H1 (cell line): ENCODE results near the gene PPP1R13B. TPM values are rescaled to one million over a fixed set of nuclear protein-coding genes. Genes with fewer than 3 reads are reported as not detected.

Experiments
- CTCF ChIA-PET: fragments of 300-600 bp; sonication (Branson Sonifier 250); formaldehyde crosslinking; loops from one replicate; lab custom pipeline; 2021; ENCODE audit not compliant: partially characterized antibody; lab: Charles Lee
- POLR2A ChIA-PET: fragments of 300-600 bp; sonication (Branson Sonifier 250); formaldehyde crosslinking; loops from one replicate; lab custom pipeline; 2021; ENCODE audit warnings: inconsistent platforms; ENCODE audit not compliant: partially characterized antibody; lab: Charles Lee
- DNase-seq, 2 experiments: peaks; one replicate each; pipeline versions ENCODE4 v3.0.0 to v3.0.0-alpha.2; 2010 to 2022; ENCODE audit warnings: low spot score in 2 of 2, low read depth in 1 of 2, mixed read lengths in 1 of 2
- FAIRE-seq: peaks from 2 replicates; lab custom pipeline; 2011; peaks lifted over from hg19 to GRCh38; lab: Jason Lieb, UNC
- H2AFZ ChIP-seq: 2 replicates; pipeline ENCODE4 v1.8.1; 2012; ENCODE audit warnings: low read length, inconsistent platforms
- H2AK5ac ChIP-seq: 2 replicates; pipeline ENCODE4 v1.6.1; 2013; ENCODE audit warnings: low read depth, low read length
- H2BK120ac ChIP-seq: replicated peaks from 2 replicates; pipeline ENCODE3; 2013; ENCODE audit warnings: low read depth, low read length, inconsistent platforms
- H2BK12ac ChIP-seq: 2 replicates; pipeline ENCODE4 v1.6.1; 2013; ENCODE audit warnings: low read depth, low read length
- H2BK15ac ChIP-seq: 2 replicates; pipeline ENCODE4 v1.6.1; 2013; ENCODE audit warnings: low read length
- H2BK20ac ChIP-seq: 2 replicates; pipeline ENCODE4 v1.6.1; 2013; ENCODE audit warnings: low read length
- H2BK5ac ChIP-seq: 2 replicates; pipeline ENCODE4 v1.6.1; 2013; ENCODE audit warnings: low read depth, low read length
- H3K14ac ChIP-seq: 2 replicates; pipeline ENCODE4 v1.6.1; 2013; ENCODE audit warnings: inconsistent platforms; ENCODE audit not compliant: insufficient read length
- H3K18ac ChIP-seq: 2 replicates; pipeline ENCODE4 v1.6.1; 2013; ENCODE audit warnings: low read length; ENCODE audit errors: extremely low read depth
- H3K23ac ChIP-seq: 2 replicates; pipeline ENCODE4 v1.6.1; 2013; ENCODE audit warnings: inconsistent platforms; ENCODE audit not compliant: insufficient read length
- H3K23me2 ChIP-seq: 2 replicates; pipeline ENCODE4 v1.6.1; 2013; ENCODE audit warnings: low read depth, low read length
- H3K27ac ChIP-seq: 2 replicates; pipeline ENCODE4 v1.6.1; 2011; ENCODE audit warnings: low read depth, low read length, inconsistent platforms
- H3K27me3 ChIP-seq, 4 experiments: replicated peaks in 1 of 4; 1 replicate in 1 of 4; 2 replicates in 3 of 4; pipeline versions ENCODE4 v1.6.1 to v1.8.1; 2011 to 2013; ENCODE audit warnings: low read length in 3 of 4, mild to moderate bottlenecking in 3 of 4, inconsistent platforms in 2 of 4, mixed read lengths in 2 of 4, moderate library complexity in 1 of 4; ENCODE audit not compliant: control insufficient read depth in 3 of 4, insufficient read depth in 3 of 4; ENCODE audit errors: extremely low read depth in 1 of 4
- H3K36me3 ChIP-seq, 4 experiments: 2 replicates each; pipeline versions ENCODE4 v1.6.1 to v1.8.1; 2011 to 2013; ENCODE audit warnings: mild to moderate bottlenecking in 4 of 4, low read length in 3 of 4, moderate library complexity in 2 of 4, control low read depth in 1 of 4, inconsistent platforms in 1 of 4; ENCODE audit not compliant: insufficient read depth in 4 of 4, control insufficient read depth in 2 of 4
- H3K4ac ChIP-seq: replicated peaks from 2 replicates; pipeline ENCODE3; 2013; ENCODE audit warnings: low read length, low read depth, mixed read lengths, inconsistent platforms; ENCODE audit not compliant: insufficient read length
- H3K4me1 ChIP-seq, 4 experiments: replicated peaks in 1 of 4; 1 replicate in 1 of 4; 2 replicates in 3 of 4; pipeline versions ENCODE4 v1.6.1 to v1.8.1; 2011 to 2013; ENCODE audit warnings: low read length in 3 of 4, inconsistent platforms in 2 of 4, mixed read lengths in 1 of 4; ENCODE audit not compliant: insufficient read depth in 4 of 4, control insufficient read depth in 3 of 4
- H3K4me2 ChIP-seq, 2 experiments: 2 replicates each; pipeline versions ENCODE4 v1.6.1 to v1.8.1; 2011 to 2013; ENCODE audit warnings: low read depth in 2 of 2, low read length in 2 of 2, control low read depth in 1 of 2, inconsistent platforms in 1 of 2, mild to moderate bottlenecking in 1 of 2; ENCODE audit not compliant: insufficient read depth in 1 of 2
- H3K4me3 ChIP-seq, 4 experiments: fragments of 200-600, 300-600 bp in 1 of 4; sonication (generic), shearing (Covaris generic), sonication (Bioruptor Twin) in 1 of 4; 2 replicates each; pipeline versions ENCODE4 v1.5.1 to v1.8.1; 2011 to 2016; ENCODE audit warnings: low read length in 4 of 4, low read depth in 3 of 4, control low read depth in 2 of 4, inconsistent platforms in 2 of 4, mild to moderate bottlenecking in 2 of 4, mixed read lengths in 1 of 4, moderate library complexity in 1 of 4; ENCODE audit not compliant: insufficient read depth in 2 of 4; ENCODE audit errors: extremely low read depth in 1 of 4
- H3K56ac ChIP-seq: replicated peaks from 2 replicates; pipeline ENCODE3; 2013; ENCODE audit warnings: low read depth, mild to moderate bottlenecking, mixed read lengths, low read length, inconsistent platforms; ENCODE audit not compliant: insufficient read length
- H3K79me1 ChIP-seq: 2 replicates; pipeline ENCODE4 v1.6.1; 2013; ENCODE audit warnings: low read depth, low read length, control low read depth
- H3K79me2 ChIP-seq, 2 experiments: 2 replicates each; pipeline versions ENCODE4 v1.6.1 to v1.8.1; 2012 to 2013; ENCODE audit warnings: low read length in 2 of 2, mild to moderate bottlenecking in 2 of 2, inconsistent platforms in 1 of 2; ENCODE audit not compliant: insufficient read depth in 2 of 2, control insufficient read depth in 1 of 2
- H3K9ac ChIP-seq, 4 experiments: replicated peaks in 1 of 4; 1 replicate in 1 of 4; 2 replicates in 3 of 4; pipeline versions ENCODE4 v1.6.1 to v1.8.1; 2011 to 2013; ENCODE audit warnings: low read depth in 3 of 4, low read length in 3 of 4, control low read depth in 2 of 4, mild to moderate bottlenecking in 2 of 4, moderate library complexity in 2 of 4, inconsistent platforms in 1 of 4; ENCODE audit errors: extremely low read depth in 1 of 4
- H3K9me3 ChIP-seq, 2 experiments: 2 replicates each; pipeline versions ENCODE4 v1.6.1 to v1.8.1; 2012 to 2013; ENCODE audit warnings: mild to moderate bottlenecking in 2 of 2, moderate library complexity in 2 of 2, control low read depth in 1 of 2, inconsistent platforms in 1 of 2, low read depth in 1 of 2, low read length in 1 of 2, mixed read lengths in 1 of 2; ENCODE audit not compliant: insufficient read depth in 2 of 2
- H4K20me1 ChIP-seq, 2 experiments: replicated peaks in 1 of 2; 2 replicates each; pipeline versions ENCODE3 to v1.8.1; 2011 to 2013; ENCODE audit warnings: inconsistent platforms in 2 of 2, low read length in 2 of 2, mild to moderate bottlenecking in 1 of 2; ENCODE audit not compliant: insufficient read depth in 2 of 2, control insufficient read depth in 1 of 2
- H4K5ac ChIP-seq: 2 replicates; pipeline ENCODE4 v1.6.1; 2013; ENCODE audit warnings: low read length, low read depth, mixed read lengths, inconsistent platforms; ENCODE audit not compliant: insufficient read length
- H4K8ac ChIP-seq: 2 replicates; pipeline ENCODE4 v1.8.0; 2013; ENCODE audit warnings: mild to moderate bottlenecking, moderate library complexity, low read length, inconsistent platforms; ENCODE audit not compliant: insufficient read depth; ENCODE audit errors: extremely low read depth
- H4K91ac ChIP-seq: replicated peaks from 2 replicates; pipeline ENCODE3; 2013; ENCODE audit warnings: low read length, mixed read lengths, inconsistent platforms; ENCODE audit not compliant: insufficient read length
- CBX8 ChIP-seq: fragments of 300-800, 300-1000 bp; sonication (generic); IDR thresholded peaks from 2 replicates; pipeline ENCODE4 v1.7.1; 2016; ENCODE audit warnings: low read depth, low read length, borderline replicate concordance
- ZNF274 ChIP-seq: IDR thresholded peaks from 2 replicates; pipeline ENCODE4 v1.7.0; 2012; ENCODE audit warnings: low read length, borderline replicate concordance; ENCODE audit errors: extremely low read depth
- WGBS, 2 experiments: shearing (Covaris generic) in 1 of 2; methylation state at CpG; one replicate each; pipeline versions ENCODE4 v1.1.6 to v1.1.7; 2013 to 2015; ENCODE audit warnings: low lambda C conversion rate in 2 of 2, mixed read lengths in 2 of 2, inconsistent platforms in 1 of 2, low coverage in 1 of 2, missing lambda C conversion rate in 1 of 2; ENCODE audit not compliant: insufficient replicate concordance in 2 of 2, insufficient coverage in 1 of 2, insufficient read length in 1 of 2; ENCODE audit errors: extremely low coverage in 1 of 2, missing lambda C conversion rate in 1 of 2; 5-methylcytosine and 5-hydroxymethylcytosine counted together
- polyA plus RNA-seq, 7 experiments: library from polyadenylated mRNA; depleted of rRNA in 3 of 7; stranded (reverse) in 5 of 7; unstranded in 2 of 7; fragments of >200 nt in 5 of 7; fragments of 200-250 nt in 2 of 7; gene quantifications; 1 replicate in 5 of 7; 2 replicates in 1 of 7; 4 replicates in 1 of 7; pipeline versions ENCODE4 v1.2.1 to v1.2.3, GENCODE V29; 2011 to 2013; ENCODE audit warnings: missing spikeins in 2 of 7, mixed read lengths in 2 of 7
- total RNA-seq: library from RNA; stranded (reverse); fragmentation: NEBNext Ultra II Directional; extraction: Animal tissue kit (Norgen Biotek cat#: 25700); gene quantifications from 2 replicates; pipeline ENCODE4 v1.2.1, GENCODE V29; 2021

Gene PPP1R13B
- total and polyA plus RNA-seq, 2 of the 8 experiments (the other 6 are each of a cell fraction or from before 2014, with no cell fraction given), result 2.6 to 8.9 TPM

GRCh38 chr14:103696070-103696402, 151.3 kb downstream of the PPP1R13B start:
- no peak overlapping the region for H2BK120ac ChIP-seq
- peaks cover 10 to 27% of the 10 kb centered on the region in 2 experiments for H4K20me1 ChIP-seq
- H3K4me1 ChIP-seq, result peaks cover 0 to 2% (median 0%) of the 10 kb centered on the region in 4 experiments; a peak in 2 of 7 replicates
- peaks cover 8% of the 10 kb centered on the region; the same call in 1 of the 2 replicates for H3K79me1 ChIP-seq
- H3K27me3 ChIP-seq, result no peaks in the 10 kb centered on the region
- no peak overlapping the region for H3K9ac ChIP-seq
- H2BK20ac ChIP-seq, result no peak overlapping the region
- no peak overlapping the region for H3K18ac ChIP-seq
- no peaks in the 10 kb centered on the region for H3K9me3 ChIP-seq
- no peaks in the 10 kb centered on the region for H3K23me2 ChIP-seq
- ChIA-PET CTCF (interaction anchor here (1.1 to 2.1 kb wide), 3 partner anchors 10 to 17 kb away, joined by 4 to 9 read pairs (median 5); no protein-coding TSS in a partner anchor), POLR2A (interaction anchor here (1.3 to 8.8 kb wide), 4 partner anchors 8 to 19 kb away, joined by 3 to 74 read pairs (median 4); partner anchors contain the start of genes XRCC3 and ZFYVE21)
- no peak for FAIRE-seq
- no peak overlapping the region for H3K23ac ChIP-seq
- no peak overlapping the region for H3K4me2 ChIP-seq
- H4K5ac ChIP-seq, result no peak overlapping the region
- no peak for DNase-seq
- no peak overlapping the region for H3K14ac ChIP-seq
- no peak overlapping the region for H2BK12ac ChIP-seq
- no peak overlapping the region for H2BK5ac ChIP-seq
- no peak overlapping the region for H3K4ac ChIP-seq
- H3K56ac ChIP-seq, result no peak overlapping the region
- H3K4me3 ChIP-seq, result no peak overlapping the region
- H2BK15ac ChIP-seq, result no peak overlapping the region
- no peak overlapping the region for H4K8ac ChIP-seq
- no peak overlapping the region for H3K27ac ChIP-seq
- peaks cover 7 to 37% (median 15%) of the 10 kb centered on the region in 4 experiments; a peak in 6 of 8 replicates for H3K36me3 ChIP-seq
- no peaks in the 10 kb centered on the region; a peak in 1 of 4 replicates for H3K79me2 ChIP-seq
- WGBS, 2 experiments, result 94% methylated on average over 12 of the region's 13 CpGs; no CpG with 5 or more reads in 1 of the 2 experiments
- no peak overlapping the region for H2AK5ac ChIP-seq
- no peak overlapping the region for H2AFZ ChIP-seq
- no peak overlapping the region for H4K91ac ChIP-seq
- TF ChIP-seq CBX8, result no peak
- TF ChIP-seq ZNF274, result no peak
